SU-DHL-6 (cell line): ENCODE measurements around the gene NXN.

Experiments
- H2AFZ ChIP-seq: fragments of 200-600 bp; sonication (generic); 2 replicates; pipeline ENCODE4 v1.6.1; 2014; ENCODE audit warnings: low read depth, mild to moderate bottlenecking, moderate library complexity, mixed read lengths, antibody characterized with exemption, low read length; ENCODE audit not compliant: severe bottlenecking
- H3F3A ChIP-seq: fragments of 200-600 bp; shearing (Covaris generic); 2 replicates; pipeline ENCODE4 v1.6.0; 2016; ENCODE audit warnings: antibody characterized with exemption, mild to moderate bottlenecking; ENCODE audit not compliant: insufficient read depth
- H3K27ac ChIP-seq: fragments of 200-600 bp; sonication (generic); 2 replicates; pipeline ENCODE4 v1.5.1; 2016; ENCODE audit warnings: low read depth, mild to moderate bottlenecking, low read length, moderate library complexity, mixed read lengths
- H3K27me3 ChIP-seq: fragments of 200-600 bp; sonication (generic), shearing (Covaris generic); 2 replicates; pipeline ENCODE4 v1.6.0; 2014; ENCODE audit warnings: mild to moderate bottlenecking, low read length
- H3K36me3 ChIP-seq: fragments of 200-600 bp; sonication (generic); 2 replicates; pipeline ENCODE4 v1.6.1; 2014; ENCODE audit warnings: mild to moderate bottlenecking, low read length, mixed read lengths
- H3K4me2 ChIP-seq: fragments of 300-600, 200-600 bp; shearing (Covaris generic), sonication (generic); 2 replicates; pipeline ENCODE4 v1.6.0; 2014; ENCODE audit warnings: low read length, low read depth, mild to moderate bottlenecking; ENCODE audit not compliant: poor library complexity, severe bottlenecking
- H3K4me3 ChIP-seq: fragments of 200-600 bp; sonication (generic); 2 replicates; pipeline ENCODE4 v1.5.1; 2014; ENCODE audit warnings: antibody characterized with exemption, low read length, mild to moderate bottlenecking, mixed read lengths; ENCODE audit not compliant: insufficient read depth, poor library complexity, severe bottlenecking
- H3K79me2 ChIP-seq: fragments of 200-600 bp; sonication (generic); 2 replicates; pipeline ENCODE4 v1.6.1; 2014; ENCODE audit warnings: mild to moderate bottlenecking, low read length, moderate library complexity; ENCODE audit not compliant: insufficient read depth
- H3K9ac ChIP-seq: fragments of 200-600 bp; sonication (generic); 2 replicates; pipeline ENCODE4 v1.7.0; 2014; ENCODE audit warnings: mild to moderate bottlenecking, low read length
- H3K9me2 ChIP-seq: fragments of 200-600 bp; sonication (generic); replicated peaks from 2 replicates; pipeline ENCODE4 v1.6.1; 2014; ENCODE audit warnings: low read length; ENCODE audit not compliant: insufficient read depth
- H3K9me3 ChIP-seq: fragments of 200-600 bp; sonication (generic); 2 replicates; pipeline ENCODE4 v1.6.1; 2014; ENCODE audit warnings: low read length, mixed read lengths; ENCODE audit not compliant: insufficient read depth
- H4K20me1 ChIP-seq: fragments of 200-600 bp; sonication (generic); 2 replicates; pipeline ENCODE4 v1.6.1; 2014; ENCODE audit warnings: low read depth, mild to moderate bottlenecking, antibody characterized with exemption, low read length, moderate library complexity, mixed read lengths
- EZH2phosphoT487 ChIP-seq: fragments of 200-600 bp; sonication (generic), shearing (Covaris generic); conservative IDR thresholded peaks from 2 replicates; pipeline ENCODE4 v1.6.1; 2018; ENCODE audit warnings: mild to moderate bottlenecking, antibody characterized with exemption, low read length, moderate library complexity, mixed read lengths
- TF ChIP-seq, protein P1 (sequence below): fragments of 200-600 bp; sonication (generic); IDR thresholded peaks from one replicate; pipeline ENCODE4 v1.5.1; 2017; ENCODE audit warnings: antibody characterized with exemption, mild to moderate bottlenecking, low read length, moderate library complexity; ENCODE audit not compliant: insufficient read depth, poor library complexity, severe bottlenecking

NXN gene

GRCh38 chr17:1003633-1003971 is 24.0 kb upstream of the NXN start:
- no peak overlapping the region for H2AFZ ChIP-seq
- TF ChIP-seq, protein P1, sequence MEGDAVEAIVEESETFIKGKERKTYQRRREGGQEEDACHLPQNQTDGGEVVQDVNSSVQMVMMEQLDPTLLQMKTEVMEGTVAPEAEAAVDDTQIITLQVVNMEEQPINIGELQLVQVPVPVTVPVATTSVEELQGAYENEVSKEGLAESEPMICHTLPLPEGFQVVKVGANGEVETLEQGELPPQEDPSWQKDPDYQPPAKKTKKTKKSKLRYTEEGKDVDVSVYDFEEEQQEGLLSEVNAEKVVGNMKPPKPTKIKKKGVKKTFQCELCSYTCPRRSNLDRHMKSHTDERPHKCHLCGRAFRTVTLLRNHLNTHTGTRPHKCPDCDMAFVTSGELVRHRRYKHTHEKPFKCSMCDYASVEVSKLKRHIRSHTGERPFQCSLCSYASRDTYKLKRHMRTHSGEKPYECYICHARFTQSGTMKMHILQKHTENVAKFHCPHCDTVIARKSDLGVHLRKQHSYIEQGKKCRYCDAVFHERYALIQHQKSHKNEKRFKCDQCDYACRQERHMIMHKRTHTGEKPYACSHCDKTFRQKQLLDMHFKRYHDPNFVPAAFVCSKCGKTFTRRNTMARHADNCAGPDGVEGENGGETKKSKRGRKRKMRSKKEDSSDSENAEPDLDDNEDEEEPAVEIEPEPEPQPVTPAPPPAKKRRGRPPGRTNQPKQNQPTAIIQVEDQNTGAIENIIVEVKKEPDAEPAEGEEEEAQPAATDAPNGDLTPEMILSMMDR, result no peak
- no peak for TF ChIP-seq EZH2phosphoT487
- H3K9ac ChIP-seq, result no peak overlapping the region
- H3K27ac ChIP-seq, result no peak overlapping the region
- H3K9me2 ChIP-seq, result no peaks in the 10 kb centered on the region
- H3K36me3 ChIP-seq, result no peaks in the 10 kb centered on the region
- H4K20me1 ChIP-seq, result peaks cover 4% of the 10 kb centered on the region; the same call in 1 of the 2 replicates
- no peaks in the 10 kb centered on the region for H3K27me3 ChIP-seq
- H3K9me3 ChIP-seq, result no peaks in the 10 kb centered on the region
- no peaks in the 10 kb centered on the region for H3K79me2 ChIP-seq
- H3K4me2 ChIP-seq, result no peak overlapping the region
- no peak overlapping the region for H3K4me3 ChIP-seq
- peaks cover 8% of the 10 kb centered on the region; the same call in 1 of the 2 replicates for H3F3A ChIP-seq

- H3K9me2 ChIP-seq, result no peaks in the 10 kb centered on the region
- no peaks in the 10 kb centered on the region for H3K36me3 ChIP-seq
- peaks cover 9% of the 10 kb centered on the region; the same call in 1 of the 2 replicates for H3F3A ChIP-seq
- no peak overlapping the region for H3K4me3 ChIP-seq
- no peaks in the 10 kb centered on the region for H3K27me3 ChIP-seq
- H3K27ac ChIP-seq, result no peak overlapping the region
- TF ChIP-seq, protein P1, result no peak
- no peak for TF ChIP-seq EZH2phosphoT487
- H3K4me2 ChIP-seq, result no peak overlapping the region
- H2AFZ ChIP-seq, result no peak overlapping the region
- H3K79me2 ChIP-seq, result 0 out of 2 replicates have a peak, but pooled peaks cover 5% of the 10 kb centered on the region
- no peaks in the 10 kb centered on the region for H3K9me3 ChIP-seq
- H3K9ac ChIP-seq, result no peak overlapping the region
- peaks cover 5% of the 10 kb centered on the region; the same call in 1 of the 2 replicates for H4K20me1 ChIP-seq
These were observed 23.4 kb upstream of the NXN start for GRCh38 chr17:1002771-1003555.

DNA sequence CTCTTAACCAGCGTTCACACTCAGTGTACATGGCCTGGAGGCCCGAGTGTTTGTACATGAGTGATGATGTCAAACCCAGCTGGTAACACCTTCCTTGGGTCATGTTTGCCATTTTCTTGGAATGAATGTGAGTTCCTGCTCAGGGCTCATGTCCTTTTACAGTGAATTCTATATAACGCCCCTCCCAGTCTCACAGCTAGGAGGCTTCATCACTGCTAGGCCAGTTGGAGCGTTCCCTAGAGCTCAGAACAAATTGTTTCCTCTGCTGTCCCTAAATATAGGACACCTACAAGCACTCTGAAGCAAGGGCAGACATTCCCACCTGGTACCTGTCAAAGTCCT is 22.8 kb upstream of the NXN start:
- H3K36me3 ChIP-seq, result no peaks in the 10 kb centered on the region
- H3K9me3 ChIP-seq, result no peaks in the 10 kb centered on the region
- H3K9me2 ChIP-seq, result no peaks in the 10 kb centered on the region
- H4K20me1 ChIP-seq, result peaks cover 5% of the 10 kb centered on the region; the same call in 1 of the 2 replicates
- TF ChIP-seq EZH2phosphoT487, result no peak
- TF ChIP-seq, protein P1, result no peak
- H3K27ac ChIP-seq, result no peak overlapping the region
- peaks cover 9% of the 10 kb centered on the region; the same call in 1 of the 2 replicates for H3F3A ChIP-seq
- no peak overlapping the region for H3K4me3 ChIP-seq
- no peak overlapping the region for H3K9ac ChIP-seq
- H2AFZ ChIP-seq, result no peak overlapping the region
- no peak overlapping the region for H3K4me2 ChIP-seq
- H3K27me3 ChIP-seq, result no peaks in the 10 kb centered on the region
- H3K79me2 ChIP-seq, result 0 out of 2 replicates have a peak, but pooled peaks cover 8% of the 10 kb centered on the region
